GM21723 (cell line): ENCODE data around the gene CFAP90.

Experiments used
- ATAC-seq: cut with Tn5 transposase; IDR thresholded peaks from one replicate; pipeline ENCODE4 v1.9.1; 2021; ENCODE audit warnings: mild to moderate bottlenecking, moderate library complexity; ENCODE audit not compliant: unreplicated experiment

CFAP90 gene

GRCh38 chr5:7825630-7826029 is 25.3 kb downstream of the CFAP90 start:
- ATAC-seq: no peak

- no peak for ATAC-seq
Measured at GRCh38 chr5:7824995-7825394, 25.9 kb downstream of the CFAP90 start.

DNA sequence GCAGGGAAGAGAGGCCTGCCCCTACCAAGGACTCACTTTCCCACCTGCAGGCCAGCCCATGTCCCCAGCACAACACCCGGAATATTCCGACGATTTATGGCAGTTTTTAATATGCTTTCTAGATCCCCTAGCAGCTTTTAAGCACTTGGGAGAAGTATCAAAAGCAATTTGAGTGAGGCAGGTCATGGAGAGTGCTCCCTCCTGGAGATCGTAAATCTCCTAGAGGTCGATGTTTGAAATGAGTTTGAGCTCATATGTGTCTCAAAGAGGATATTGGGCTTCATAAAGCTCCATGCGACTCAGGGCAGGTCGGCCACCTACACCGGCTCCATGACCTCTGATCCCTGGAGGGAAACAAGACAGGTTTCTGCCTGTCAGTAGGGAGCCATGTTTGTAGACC is 27.3 kb downstream of the CFAP90 start:
- no peak for ATAC-seq

DNA sequence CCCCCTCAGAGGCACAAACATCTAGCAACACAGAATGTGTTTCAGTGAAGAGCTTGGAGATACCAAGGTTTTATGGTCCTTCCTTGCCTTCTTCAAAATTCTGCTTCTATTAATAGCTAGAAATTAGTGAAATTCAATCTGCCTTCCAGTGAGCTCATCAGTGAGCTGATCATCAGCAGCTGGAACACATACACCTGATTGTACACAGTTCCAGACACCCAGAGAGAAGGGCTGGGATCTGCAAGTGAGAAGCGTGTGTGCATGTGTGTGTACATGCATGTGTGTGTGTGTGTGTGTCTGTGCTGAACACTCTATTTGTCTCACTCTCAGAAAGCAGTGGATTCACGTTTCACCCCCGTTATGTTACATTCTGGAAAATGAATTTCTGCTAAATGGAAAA is 28.5 kb downstream of the CFAP90 start:
- no peak for ATAC-seq

DNA sequence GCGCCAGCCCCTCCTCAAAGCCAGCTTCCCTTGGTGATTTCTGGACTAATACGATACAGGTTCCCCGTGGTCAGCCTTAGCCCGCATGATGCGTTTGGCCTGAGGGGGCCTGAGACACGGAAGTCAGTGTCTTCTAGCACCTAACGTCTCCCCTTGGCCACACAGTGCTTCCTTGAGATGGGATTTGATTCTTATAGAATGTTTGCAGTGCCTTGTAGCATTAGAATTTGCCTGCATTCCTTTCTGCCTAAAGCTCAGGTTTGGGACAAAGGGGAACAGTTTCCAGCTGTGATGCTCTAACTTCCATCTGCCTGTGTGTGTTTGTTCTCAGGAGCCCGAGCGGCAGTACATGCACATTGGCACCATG is 34.4 kb downstream of the CFAP90 start:
- ATAC-seq: peak; percentile 13

DNA sequence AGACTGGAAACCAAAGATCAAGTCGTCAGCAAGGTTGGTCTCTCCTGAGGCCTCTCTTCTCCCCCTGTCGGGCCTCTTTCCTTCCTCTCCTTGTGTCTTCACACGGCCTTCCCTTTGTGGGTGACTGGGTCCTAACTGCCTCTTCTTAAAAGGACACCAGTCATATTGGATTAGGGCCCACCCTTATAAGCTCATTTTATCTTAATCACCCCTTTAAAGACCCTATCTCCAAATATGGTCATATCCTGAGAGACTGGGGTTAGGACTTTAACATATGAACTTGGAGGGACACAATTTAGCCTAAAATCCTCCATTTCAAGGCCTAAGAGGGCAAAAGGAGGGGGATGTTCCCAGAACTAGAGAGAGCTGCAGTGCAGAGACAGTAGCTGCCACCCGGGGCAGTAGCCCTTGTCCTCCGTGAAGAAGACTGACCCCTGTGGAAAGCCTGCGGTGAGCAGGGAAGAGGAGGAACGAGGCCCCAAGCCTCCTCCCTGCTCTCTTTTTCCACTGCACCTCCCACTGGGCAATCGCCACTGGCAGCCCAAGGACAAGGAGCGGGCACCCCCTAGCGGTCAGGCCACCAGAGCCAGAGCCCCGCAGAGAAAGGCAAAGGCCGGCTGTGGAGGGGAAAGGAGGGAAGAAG is 34.9 kb downstream of the CFAP90 start:
- ATAC-seq: peak; percentile 95

GRCh38 chr5:7814816-7815215 is 36.1 kb downstream of the CFAP90 start:
- no peak for ATAC-seq

- no peak for ATAC-seq
Measured at GRCh38 chr5:7813576-7813975, 37.4 kb downstream of the CFAP90 start.

DNA sequence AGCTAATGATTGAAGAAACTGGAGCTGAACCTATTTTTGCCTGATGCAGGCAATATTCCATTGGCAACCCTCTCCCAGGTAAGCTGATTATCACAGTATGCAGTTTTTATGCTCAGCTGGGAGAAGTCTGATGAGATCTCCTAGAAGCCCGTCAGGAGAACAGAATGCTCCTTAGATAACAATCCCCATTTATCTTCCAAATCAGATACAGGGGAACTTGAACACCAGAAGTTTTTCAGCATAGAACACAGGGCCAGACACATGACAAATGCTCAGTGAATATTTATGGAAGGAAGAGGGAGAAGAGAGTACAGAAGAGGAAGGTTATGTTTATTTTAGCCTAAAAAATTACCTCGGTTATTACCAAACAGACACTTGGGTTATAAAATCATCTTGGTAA is 37.9 kb downstream of the CFAP90 start:
- no peak for ATAC-seq

DNA sequence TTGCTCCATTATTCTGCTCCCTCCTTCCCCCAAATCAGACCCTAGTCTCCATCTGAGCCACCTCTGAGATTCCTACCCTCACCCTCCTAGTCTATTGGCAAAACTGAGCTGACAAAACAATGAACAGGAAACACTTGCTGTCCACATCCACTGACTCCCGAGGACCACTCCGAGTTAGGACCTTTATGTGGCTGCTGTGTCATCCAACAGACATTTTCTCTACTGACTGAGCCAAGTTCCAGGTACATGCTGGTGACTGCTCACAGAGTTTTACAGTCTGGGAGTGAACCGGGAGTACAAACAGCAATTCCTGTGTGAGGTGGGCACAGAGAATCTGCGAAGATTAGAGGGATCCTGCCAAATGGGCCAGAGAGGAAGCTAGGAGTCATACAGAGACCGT is 39.2 kb downstream of the CFAP90 start:
- no peak for ATAC-seq

GRCh38 chr5:7808998-7809397 is 41.9 kb downstream of the CFAP90 start:
- ATAC-seq: no peak

GRCh38 chr5:7805379-7805778 is 45.6 kb downstream of the CFAP90 start:
- ATAC-seq: no peak

DNA sequence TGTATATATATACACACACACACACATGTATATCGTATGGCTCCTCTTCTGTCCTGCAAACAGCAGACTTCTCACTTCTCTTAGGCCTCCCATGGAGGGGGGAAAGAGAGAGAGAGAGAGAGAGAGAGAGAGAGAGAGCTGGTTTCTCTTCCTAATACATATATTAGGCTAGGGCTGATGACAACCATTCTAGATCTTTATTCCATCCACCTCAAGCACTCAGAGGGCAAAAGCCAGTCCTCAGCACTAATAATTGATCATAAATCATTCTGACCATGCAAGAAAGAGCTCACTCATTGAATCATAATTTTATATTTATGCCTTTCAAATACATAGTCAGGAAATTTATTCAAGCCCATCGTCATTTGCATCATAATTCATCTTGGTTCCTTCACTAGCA is 47.0 kb downstream of the CFAP90 start:
- ATAC-seq: no peak

- no peak for ATAC-seq
Measured at GRCh38 chr5:7802855-7803254, 48.1 kb downstream of the CFAP90 start.

DNA sequence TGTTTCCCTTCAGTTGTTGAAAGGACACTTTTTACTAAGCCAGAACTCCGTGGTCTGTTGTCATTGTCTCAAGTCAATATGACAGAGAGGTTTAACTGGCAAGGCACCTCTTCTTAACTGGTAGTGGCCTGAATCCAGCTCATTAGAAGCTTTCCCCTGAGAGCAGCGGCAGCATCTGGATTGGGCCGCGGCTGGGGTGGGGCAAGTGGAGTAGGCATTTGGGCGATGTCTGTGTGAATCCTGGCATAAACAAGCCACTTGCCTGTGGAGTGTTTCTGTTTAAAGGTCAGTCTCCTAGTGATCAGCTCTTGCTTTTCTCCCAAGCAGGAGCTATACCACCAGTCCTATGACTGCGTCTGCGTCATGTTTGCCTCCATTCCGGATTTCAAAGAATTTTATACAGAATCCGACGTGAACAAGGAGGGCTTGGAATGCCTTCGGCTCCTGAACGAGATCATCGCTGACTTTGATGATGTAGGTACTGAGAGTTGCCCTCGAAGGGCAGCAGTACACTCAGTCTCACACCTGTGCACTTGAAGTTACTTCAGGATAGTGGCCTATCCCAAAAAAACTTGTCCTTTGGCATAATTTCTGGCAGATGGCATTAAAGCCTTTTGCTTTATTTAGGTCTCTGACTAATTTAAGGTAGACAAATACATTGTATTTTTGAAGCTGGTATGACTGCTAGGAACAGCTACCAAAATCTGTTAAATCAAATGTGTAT is 48.9 kb downstream of the CFAP90 start:
- no peak for ATAC-seq

DNA sequence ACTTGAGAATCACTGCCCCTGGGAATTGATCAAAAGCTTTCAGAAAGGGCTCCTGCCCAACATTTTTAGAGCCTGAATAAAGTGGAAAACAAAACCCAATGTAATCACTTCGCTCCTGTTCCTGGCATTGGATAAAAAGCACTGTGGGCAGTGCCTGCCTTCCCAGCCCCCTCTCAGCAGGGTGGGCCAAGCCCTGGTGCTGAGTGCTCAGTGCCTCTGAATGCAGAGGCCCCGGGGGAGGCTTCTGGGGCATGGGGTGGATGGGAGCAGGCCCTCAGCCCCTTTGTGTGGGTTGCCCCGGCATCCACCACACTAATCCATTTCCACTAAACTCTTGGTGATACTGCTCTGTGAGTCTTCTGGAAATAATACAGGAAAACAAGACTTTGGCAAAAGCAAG is 55.6 kb downstream of the CFAP90 start:
- no peak for ATAC-seq

DNA sequence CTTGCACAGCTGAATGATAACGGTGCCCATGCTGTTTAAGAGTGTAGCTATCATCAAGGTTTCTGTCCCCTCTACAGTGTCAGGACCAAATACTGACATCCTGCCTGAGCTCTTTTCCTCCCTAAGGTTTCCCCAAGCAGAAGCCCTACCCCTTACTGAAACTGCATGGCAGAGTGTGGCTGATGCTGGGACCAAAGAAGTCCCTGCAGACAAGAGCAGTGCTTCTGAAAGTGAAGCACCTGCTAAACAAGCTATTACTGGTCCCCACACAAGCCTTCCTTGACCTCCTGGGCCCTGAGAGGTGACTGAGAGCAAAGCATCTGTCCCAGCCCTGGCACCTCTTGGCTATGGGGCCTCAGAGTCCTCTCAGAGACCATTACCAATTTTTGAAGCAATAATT is 56.1 kb downstream of the CFAP90 start:
- ATAC-seq: peak; percentile 63

- ATAC-seq: peak; percentile 88
Measured at GRCh38 chr5:7794311-7794710, 56.6 kb downstream of the CFAP90 start.

DNA sequence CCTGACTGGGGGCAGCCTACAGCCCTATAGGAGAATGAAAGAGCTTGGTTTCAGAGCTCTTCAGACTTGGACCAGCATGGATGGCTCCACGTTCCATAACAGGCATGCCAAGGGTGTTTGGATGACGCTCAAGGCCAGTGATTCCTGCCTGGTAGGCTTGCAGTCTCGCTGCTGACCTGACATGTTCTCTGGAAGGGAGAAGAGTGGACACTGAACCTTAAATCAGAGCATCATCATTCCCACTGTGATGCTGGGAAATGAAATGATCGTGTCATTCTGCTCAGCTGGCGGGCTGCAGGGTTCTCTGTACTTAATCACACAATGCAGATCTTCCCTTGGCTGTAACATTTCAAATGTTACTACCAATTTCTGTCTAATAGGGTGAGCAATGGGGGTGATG is 57.0 kb downstream of the CFAP90 start:
- peak; percentile 35 for ATAC-seq

- ATAC-seq: no peak
Measured at GRCh38 chr5:7789567-7789966, 61.4 kb downstream of the CFAP90 start.

GRCh38 chr5:7787770-7788169 is 63.2 kb downstream of the CFAP90 start:
- ATAC-seq: no peak

- ATAC-seq: no peak
Measured at GRCh38 chr5:7784683-7785380, 66.1 kb downstream of the CFAP90 start.
